LNCAP (cell line): ENCODE results near the gene CDS1.

Experiments used
- TF ChIP-seq, protein P1 (sequence below): fragments of 450-650 bp; IDR thresholded peaks from 2 replicates; pipeline ENCODE4 v1.5.1; 2017; ENCODE audit warnings: mild to moderate bottlenecking

Gene CDS1

DNA sequence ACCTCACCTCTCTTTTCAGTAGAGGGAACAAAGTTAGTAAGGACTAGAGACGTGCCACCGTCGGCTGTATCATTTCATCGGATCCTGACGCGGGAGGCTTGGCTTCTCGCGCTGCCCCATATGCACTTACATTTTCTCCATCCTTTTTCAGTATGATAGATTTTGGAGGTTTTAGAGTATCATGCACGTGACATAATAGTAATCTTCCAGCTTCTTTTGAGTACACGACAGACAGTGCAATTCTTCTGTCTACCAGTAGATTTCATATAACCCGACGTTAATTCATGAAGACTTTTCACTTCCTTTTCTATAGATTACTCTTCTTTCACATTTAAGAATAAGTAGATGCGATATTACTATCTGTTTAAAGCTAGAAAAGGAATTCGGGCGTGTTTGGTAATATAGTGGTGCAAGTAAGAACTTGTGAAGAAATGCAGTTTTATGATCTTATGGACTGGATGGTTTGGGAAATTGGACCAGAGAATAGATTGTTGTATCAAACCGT, 1.0 kb downstream of the CDS1 start:
- TF ChIP-seq, protein P1, sequence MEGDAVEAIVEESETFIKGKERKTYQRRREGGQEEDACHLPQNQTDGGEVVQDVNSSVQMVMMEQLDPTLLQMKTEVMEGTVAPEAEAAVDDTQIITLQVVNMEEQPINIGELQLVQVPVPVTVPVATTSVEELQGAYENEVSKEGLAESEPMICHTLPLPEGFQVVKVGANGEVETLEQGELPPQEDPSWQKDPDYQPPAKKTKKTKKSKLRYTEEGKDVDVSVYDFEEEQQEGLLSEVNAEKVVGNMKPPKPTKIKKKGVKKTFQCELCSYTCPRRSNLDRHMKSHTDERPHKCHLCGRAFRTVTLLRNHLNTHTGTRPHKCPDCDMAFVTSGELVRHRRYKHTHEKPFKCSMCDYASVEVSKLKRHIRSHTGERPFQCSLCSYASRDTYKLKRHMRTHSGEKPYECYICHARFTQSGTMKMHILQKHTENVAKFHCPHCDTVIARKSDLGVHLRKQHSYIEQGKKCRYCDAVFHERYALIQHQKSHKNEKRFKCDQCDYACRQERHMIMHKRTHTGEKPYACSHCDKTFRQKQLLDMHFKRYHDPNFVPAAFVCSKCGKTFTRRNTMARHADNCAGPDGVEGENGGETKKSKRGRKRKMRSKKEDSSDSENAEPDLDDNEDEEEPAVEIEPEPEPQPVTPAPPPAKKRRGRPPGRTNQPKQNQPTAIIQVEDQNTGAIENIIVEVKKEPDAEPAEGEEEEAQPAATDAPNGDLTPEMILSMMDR: 0 out of 2 replicates have a peak, but pooled peaks have one; percentile 10

DNA sequence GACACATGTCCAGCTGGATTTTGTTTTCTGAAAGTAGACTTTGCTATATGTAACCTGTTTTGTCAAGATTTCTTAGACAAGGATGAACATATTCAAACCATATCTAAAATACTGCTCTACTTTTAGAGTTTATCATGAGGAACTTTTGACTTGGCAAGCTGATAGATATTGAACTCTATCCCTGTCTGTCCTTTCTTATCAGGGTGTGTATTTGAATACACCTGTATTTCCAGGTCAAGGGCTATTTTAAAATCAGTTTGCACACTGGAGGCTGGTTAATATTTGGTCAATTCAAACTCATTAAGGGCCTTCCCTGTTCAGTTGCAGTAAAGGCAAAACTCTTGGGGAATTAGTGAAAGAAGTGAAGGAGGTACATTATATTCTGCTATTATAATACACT, 2.3 kb downstream of the CDS1 start:
- TF ChIP-seq, protein P1: no peak

DNA sequence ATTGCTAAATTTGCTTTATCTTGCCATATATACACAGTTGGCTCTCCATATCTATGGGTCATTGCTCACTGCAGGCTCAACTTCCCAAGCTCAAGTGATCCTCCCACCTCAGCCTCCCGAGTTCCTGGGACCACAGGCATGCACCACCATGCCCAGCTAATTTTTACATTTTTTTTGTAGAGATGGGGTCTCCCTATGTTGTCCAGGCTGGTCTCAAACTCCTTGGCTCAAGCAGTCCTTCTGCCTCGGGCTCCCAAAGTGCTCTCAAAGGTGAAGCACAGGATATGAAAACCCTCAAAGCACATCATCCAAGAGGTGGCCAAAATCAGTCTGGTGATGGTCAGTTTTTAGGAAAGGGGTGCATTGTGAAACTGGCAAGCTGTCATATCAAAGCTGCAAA, 11.8 kb downstream of the CDS1 start:
- TF ChIP-seq, protein P1: no peak

DNA sequence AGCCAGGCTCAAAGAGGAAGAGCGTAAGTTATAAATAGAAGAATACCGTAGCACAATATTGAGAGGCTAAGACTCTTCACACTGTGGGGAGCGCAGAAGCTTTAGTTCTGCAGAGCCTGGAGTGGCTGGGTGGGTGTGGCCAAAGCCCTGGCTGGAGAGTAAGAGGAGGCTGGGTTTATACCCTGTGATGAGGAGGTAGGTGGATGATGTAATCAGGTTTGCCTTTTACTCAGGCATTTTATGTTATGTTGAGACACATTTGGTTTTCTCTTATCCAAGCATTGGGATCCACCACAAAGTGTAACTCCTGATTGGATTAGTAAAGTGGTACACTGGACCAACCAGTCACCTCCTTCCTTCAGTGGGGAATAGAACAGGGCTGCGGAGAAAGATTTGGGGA, 13.9 kb downstream of the CDS1 start:
- TF ChIP-seq, protein P1: no peak

DNA sequence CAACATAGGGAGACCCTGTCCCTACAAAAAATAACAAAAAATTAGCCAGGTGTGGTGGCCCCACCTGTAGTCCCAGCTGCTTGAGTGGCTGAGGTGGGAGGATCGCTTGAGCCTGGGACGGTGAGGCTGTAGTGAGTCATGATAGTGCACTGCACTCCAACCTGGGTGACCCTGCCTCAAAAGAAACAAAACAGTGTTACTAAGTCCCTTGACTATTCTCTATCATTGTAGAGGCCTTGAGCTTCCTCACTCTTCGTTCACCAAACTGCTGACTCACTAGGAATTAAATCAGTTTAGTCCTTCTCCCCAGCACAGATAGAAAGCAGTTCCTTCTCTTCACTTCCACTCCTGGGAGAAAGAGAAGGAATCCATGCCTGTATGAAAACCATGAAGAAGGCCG, 14.5 kb downstream of the CDS1 start:
- TF ChIP-seq, protein P1: no peak

DNA sequence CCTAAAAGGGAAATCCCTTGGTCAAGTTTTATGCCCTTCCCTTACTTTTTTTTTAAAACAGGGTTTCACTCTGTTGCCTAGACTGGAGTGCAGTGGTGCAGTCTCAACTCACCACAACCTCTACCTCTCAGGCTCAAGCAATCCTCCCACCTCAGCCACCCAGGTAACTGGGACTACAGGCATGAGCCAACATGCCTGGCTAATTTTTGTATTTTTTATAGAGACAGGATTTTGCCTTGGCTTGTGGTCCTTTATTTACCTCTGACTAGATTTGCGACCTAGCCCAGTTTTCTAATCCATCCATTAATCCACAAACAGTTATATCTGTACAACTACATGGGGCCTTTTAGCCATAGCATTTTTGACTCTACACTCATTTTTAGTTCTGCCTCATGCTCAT, 23.7 kb downstream of the CDS1 start:
- TF ChIP-seq, protein P1: no peak

DNA sequence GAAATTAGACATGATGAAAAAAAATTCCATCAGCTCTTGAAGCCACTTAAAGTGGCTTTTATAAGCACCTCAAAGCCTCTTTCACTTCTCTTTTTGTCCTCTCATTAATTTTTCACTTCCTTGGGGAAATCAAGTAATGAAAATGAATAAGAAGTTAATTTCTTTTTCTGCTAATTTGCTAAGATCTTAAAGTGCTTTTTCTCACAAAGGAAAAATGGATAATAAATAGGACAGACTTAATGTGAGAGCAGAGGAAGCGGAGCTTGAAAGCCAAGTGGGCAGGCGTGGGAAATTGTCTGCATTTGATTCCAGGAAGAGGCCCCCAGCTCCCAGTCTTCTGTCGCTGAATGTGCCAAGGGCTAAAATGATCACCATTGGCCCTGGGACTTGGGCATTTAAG, 28.6 kb downstream of the CDS1 start:
- TF ChIP-seq, protein P1: no peak

DNA sequence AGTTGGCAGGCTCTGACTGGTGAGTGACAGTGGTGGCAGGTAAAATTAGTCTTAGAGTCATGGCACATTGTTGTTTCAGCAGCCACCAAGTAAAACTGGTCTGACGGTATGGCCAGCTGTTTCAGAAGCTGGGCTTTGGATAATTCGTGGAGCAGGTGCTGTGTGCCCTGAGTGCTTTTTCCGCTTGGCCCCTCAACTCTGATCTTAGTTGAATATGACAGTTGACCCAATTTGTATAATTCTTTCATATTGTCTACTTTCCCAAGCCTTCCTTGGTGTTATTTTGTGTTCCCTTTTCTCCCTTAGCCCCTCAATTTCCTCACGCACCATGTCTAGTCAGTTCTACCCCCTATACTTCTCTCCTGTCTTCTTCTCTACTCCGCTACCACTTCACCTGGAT, 32.0 kb downstream of the CDS1 start:
- TF ChIP-seq, protein P1: no peak
